ENCODE data around the gene SLC7A5.
"Not testable (repeated sequence)": the region's sequence is repeated elsewhere in the genome, so short reads cannot be mapped to it uniquely, and the experiment has no call there.

SLC7A5 gene

DNA sequence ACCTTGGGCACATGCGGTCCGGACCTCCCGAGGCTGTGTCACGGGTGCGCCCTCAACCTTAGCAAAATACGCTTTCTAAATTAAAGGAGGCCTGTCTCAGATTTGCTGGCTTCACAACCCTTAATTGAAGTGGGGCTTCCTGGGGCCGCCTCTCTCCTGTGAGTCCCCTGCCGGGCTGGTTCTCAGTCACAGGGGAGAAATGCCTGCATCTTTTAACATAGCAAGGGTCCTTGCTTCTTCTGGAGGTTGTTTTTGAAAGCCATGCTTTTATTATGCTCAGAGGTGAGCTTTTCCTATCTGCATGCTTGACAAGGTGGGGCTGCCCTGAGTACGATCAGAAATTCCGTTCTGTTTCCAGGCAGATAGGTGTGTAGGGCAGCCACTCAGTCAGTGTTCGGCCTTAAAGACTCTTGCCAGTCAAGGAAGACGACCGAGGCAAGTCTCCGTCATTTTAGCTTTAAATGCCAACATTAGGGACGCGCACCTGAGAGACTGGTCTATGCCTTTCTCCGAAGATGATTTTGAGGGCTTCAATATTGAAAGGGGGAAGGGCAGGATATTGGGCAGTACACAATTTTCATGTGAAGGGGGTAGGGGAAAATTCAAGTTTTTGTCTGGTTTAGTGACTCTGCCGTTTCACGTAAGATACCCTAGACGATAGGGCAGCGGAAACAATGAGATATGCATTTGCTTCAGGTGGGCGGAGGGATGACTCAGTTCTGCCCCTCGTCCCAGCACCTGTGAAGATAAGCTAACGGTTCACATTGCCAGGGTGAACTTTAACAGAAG is 5.5 kb upstream of the SLC7A5 start:
- H3K4me1 Mint-ChIP-seq = peaks cover 56% of the 10 kb centered on the region

DNA sequence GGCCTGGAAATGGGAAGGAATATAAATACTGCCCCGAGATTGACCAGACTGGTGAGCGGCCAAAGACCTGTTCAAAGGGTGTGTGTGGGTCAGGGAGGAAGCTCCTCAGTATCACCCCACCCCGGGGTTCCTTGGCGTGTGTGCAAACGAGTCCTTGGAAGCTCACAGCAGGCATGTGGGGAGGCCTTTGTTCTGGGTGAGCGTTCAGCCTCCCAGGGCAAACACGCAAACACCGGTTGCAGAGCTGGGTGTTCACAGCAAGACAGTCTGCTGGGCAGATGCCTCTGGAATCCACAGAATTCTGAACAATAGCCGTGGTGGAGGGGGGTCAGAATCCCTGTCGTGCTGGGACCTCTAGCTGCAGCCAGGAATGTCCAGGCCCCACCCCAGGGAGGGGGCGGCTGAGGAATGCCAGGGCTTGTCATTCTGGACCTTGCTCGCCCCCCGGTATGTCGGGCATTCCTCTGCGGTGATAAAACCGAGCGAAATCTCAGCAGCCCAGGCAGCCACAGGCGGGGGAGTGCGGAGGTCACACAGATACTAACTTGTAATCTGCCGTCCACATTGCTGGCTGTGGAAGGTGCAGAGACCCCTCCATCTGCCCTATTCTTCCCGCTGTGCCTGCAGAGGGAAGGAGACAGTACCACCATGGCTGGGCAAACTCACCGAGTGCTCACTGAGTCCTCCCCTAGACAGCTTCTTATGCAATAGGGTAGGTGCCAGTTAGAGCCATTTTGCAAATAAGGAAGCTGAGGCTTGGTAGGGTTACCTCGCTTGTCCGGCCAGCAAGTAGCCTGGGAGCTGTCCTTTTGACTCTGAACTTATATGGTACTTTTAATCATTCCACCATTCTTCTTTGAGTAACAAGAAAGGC is 1.3 kb upstream of the SLC7A5 start:
- H3K9me3 Mint-ChIP-seq, H3K4me3 Mint-ChIP-seq, H3K27me3 Mint-ChIP-seq, ATAC-seq, H3K36me3 Mint-ChIP-seq: not testable (repeated sequence)
- peak overlapping the region; percentile 11 for H3K27ac Mint-ChIP-seq
- H3K4me1 Mint-ChIP-seq = peaks cover 70% of the 10 kb centered on the region

More for the DNA sequence above, 5.5 kb upstream of the SLC7A5 start:
- ATAC-seq = peak; percentile 89
- H3K36me3 Mint-ChIP-seq = no peaks in the 10 kb centered on the region
- peak overlapping the region; percentile 84 for H3K27ac Mint-ChIP-seq
- H3K9me3 Mint-ChIP-seq = no peaks in the 10 kb centered on the region
- H3K27me3 Mint-ChIP-seq = peaks cover 13% of the 10 kb centered on the region
- H3K4me3 Mint-ChIP-seq = peak overlapping the region; percentile 46

DNA sequence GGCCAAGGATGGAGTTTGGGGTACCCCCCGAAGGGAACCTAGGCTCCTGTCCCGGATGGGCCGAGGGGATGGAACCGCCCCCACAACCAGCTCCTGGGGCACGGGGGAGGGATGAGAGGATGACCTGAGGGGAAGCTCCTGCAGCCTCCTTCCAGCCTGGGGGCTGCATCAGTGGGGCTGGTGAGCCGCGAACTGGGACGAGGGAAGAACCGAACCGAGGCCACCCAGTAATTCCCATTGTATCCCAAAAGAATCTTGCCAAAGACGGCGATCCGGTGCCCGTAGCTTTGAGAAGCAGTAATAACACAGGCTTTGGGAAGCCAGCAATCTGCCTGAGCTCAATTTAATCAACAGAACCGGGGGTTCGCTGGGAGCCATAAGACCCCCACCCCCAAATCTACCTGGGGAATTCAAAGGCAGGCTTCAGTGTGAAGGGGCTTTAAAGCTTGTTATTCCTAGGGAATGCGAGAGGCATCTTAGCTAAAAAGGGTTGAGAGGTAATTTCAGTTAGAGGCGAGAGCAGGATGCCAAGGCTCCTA is 641 bp upstream of the SLC7A5 start:
- ATAC-seq, H3K36me3 Mint-ChIP-seq, H3K27ac Mint-ChIP-seq, H3K27me3 Mint-ChIP-seq, H3K9me3 Mint-ChIP-seq: not testable (repeated sequence)
- Mint-ChIP-seq H3K4me3 (peak overlapping the region; percentile 39), H3K4me1 (peaks cover 69% of the 10 kb centered on the region)

DNA sequence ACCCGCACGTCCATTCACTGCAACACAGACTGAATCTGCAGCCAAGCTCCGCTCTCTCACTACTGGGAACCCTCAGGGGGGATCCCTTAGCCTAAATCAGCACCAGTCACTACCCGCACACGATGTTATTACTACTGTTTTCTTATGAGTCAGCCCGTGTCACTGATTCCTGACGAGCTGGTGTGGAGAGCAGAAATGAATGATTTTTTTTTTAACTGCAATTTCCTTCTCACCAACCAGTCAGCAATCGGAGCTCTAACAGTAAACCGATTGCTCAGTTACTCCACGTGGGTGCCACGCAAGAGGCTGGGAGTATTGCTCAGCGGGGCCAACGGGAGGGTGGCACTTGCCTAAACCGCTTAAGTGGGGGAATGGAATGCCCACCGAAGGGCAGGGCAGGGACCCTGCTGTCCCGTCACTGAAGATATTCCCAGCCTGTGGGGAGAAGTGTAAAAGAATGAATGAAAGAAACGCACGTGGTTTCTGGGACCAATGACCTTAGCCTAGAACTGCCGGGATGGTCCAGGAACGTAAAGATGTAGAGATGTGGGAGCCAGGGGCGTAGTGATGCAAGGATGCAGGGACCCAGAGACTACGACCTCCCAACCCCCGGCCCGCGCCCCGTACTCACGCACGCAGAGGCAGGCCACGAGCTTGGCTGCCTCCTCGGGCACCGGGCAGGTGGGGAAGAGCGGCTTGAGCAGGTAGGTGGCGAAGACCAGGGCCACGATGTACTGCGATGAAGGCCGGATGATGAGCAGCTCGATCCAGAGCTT is 865 bp downstream of the SLC7A5 start:
- peaks cover 70% of the 10 kb centered on the region for H3K4me1 Mint-ChIP-seq
- peak overlapping the region; percentile 90 for H3K4me3 Mint-ChIP-seq
- peak; percentile 71 for ATAC-seq
- peak overlapping the region; percentile 90 for H3K27ac Mint-ChIP-seq
- H3K27me3 Mint-ChIP-seq, H3K9me3 Mint-ChIP-seq: not testable (repeated sequence)
- peaks cover 11% of the 10 kb centered on the region for H3K36me3 Mint-ChIP-seq

DNA sequence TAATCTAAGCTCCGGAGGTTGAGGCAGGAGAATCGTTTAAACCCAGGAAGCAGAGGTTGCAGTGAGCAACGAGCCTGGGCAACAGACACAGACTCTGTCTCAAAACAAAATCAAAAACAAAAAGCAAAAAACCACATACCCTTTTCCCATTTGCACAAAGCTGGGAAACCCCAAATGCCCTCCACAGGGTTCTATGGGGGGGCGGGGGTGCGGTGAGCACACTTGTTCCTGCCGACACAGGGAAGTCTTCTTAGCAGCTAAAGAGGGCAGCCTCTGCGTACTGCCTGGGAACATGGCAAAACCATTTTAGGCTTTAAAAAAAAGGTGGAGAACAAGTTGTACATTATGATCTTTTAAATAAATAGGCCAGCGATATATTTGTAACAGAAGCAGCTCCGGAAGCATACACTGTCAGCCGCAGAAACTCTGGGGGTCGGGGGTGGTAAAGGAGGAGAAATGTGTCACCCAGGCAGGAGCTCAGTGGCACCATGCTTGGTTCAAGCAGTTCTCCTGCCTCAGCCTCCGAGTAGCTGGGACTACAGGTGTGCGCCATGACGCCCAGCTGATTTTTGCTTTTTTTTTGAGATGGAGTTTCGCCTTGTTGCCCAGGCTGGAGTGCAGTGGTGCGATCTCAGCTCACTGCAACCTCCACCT is 3.3 kb downstream of the SLC7A5 start:
- H3K27me3 Mint-ChIP-seq, H3K9me3 Mint-ChIP-seq, ATAC-seq: not testable (repeated sequence)
- Mint-ChIP-seq H3K36me3 (peaks cover 11% of the 10 kb centered on the region), H3K4me1 (peaks cover 66% of the 10 kb centered on the region), H3K4me3 (peak overlapping the region; percentile 90), H3K27ac (peak overlapping the region; percentile 60)

DNA sequence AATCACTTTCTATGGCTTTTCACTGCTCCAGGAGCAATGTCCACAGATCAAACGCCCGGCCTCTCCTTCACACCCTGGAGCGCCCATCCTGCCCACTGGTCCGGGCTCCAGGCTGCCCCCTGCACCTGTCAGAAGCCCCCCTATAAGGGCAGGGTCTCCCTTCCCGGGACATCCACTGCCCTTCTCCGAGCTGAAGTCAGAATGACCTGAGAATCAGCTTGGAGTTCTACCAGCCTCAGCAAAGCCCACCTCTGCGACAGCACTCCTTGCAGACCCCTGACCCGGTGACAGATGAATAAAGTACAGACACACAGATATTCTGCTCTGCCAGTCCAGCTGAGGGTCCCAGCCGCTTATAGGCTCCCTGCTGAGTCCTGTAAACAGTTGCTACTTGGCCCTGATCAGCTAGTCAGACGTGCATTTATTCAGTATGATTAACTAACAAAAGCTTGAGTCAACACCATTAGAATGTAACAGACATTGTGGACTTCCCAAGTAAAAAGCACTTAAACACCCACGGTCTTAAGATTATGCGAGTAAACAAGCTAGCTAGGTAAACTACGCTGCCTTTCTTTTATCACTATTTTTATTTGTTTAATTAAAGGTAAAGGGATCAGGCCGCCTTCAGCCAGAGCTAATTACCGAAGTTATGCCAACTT is 4.8 kb downstream of the SLC7A5 start:
- peaks cover 25% of the 10 kb centered on the region for H3K36me3 Mint-ChIP-seq
- no peaks in the 10 kb centered on the region for H3K9me3 Mint-ChIP-seq
- peak overlapping the region; percentile 37 for H3K27ac Mint-ChIP-seq
- H3K4me3 Mint-ChIP-seq = no peak overlapping the region
- no peak for ATAC-seq
- H3K4me1 Mint-ChIP-seq = peaks cover 70% of the 10 kb centered on the region
- no peaks in the 10 kb centered on the region for H3K27me3 Mint-ChIP-seq

DNA sequence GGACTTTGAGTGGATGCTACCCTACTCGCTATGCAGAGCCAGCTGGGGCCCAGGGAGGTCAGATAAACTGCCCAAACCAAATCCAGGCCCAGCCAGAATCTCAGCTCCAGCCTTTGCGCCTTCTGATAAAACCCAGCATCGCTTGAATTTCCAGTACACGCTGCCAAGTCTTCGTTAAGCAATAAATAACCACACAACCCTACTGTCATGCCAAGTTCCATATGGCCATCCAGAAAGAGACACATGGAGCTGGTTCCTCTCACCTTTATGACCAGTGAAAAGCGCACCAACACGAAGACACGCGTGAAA is 6.0 kb downstream of the SLC7A5 start:
- Mint-ChIP-seq H3K27ac (peak overlapping the region; percentile 48), H3K36me3 (peaks cover 26% of the 10 kb centered on the region), H3K4me1 (peaks cover 63% of the 10 kb centered on the region)
- H3K9me3 Mint-ChIP-seq, H3K27me3 Mint-ChIP-seq, H3K4me3 Mint-ChIP-seq, ATAC-seq: not testable (repeated sequence)

DNA sequence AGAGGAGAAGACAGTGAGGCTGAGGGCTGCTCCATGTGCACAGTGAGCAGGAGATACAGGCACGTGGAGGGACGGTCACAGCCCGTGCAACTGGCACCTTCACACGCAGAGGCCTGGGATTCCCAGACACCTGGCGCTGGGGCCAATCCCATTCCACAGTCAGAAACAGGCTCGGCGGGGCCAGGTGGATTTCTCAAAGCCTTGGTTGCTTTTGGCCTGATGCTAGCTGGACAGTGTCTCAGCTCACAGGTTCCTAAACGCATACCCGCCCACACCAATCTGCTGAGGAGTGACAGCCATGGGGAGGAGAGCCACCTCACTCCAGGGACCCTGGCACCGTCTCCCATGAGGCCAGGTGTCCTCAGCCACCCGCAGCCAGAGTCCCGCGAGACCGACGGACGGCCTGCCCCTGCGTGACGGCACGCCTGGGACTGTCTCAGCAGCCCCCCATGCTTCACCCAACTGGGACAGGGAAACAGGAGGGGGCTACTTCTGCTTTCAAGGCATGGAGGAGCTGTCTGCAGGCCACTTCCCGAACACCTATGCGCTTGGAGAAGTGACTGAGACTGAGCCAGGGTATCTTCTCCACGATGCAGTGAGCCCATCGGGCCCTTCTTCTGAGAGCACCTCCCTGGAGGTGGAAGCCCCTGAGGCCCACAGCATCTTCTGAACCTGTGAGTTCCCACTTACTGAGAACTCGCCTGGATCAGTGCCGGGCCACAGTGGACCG is 6.5 kb downstream of the SLC7A5 start:
- ATAC-seq = peak; percentile 56
- not testable (repeated sequence) for H3K27me3 Mint-ChIP-seq, H3K9me3 Mint-ChIP-seq, H3K4me3 Mint-ChIP-seq
- Mint-ChIP-seq H3K4me1 (peaks cover 59% of the 10 kb centered on the region), H3K36me3 (peaks cover 26% of the 10 kb centered on the region), H3K27ac (peak overlapping the region; percentile 48)

DNA sequence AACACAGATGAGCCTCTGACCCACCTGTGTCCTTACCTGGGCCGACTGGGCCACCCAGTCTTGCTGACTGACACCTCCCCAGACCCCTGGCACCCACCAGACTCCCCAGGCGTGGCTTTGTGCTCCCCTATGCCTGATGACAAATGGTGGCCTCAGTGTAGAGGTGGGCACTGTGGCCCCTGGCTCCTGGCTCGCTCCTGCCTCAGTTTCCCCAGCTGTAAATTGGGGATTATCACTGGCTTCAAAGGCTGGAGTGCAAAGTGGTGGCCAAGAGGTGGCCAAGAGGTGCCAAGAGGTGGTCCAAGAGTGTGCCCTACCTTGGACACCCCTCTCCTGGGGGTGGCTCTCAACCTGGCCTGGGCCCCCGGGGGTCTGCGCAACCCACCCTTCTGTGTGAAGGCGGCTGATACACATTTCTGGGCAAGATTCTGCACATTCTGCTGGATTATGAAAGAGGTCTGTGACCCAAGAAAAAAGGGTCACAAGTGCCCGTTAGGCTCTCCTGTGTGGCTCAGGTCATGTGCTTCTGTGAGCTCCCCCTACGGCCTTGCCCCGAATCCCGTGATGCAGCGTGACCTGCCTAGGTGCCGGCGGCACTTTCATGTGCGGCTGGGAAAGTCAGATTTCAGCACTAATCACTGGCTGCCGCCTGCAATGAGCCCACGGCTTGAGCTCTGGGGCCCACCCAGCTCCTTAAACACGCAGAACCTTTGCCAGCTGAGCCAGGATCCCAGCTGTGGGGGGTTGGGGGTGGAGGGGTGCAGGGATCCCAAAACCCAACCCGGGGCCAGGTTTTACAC is 7.8 kb downstream of the SLC7A5 start:
- H3K9me3 Mint-ChIP-seq, H3K4me3 Mint-ChIP-seq, ATAC-seq, H3K27me3 Mint-ChIP-seq: not testable (repeated sequence)
- Mint-ChIP-seq H3K4me1 (peaks cover 59% of the 10 kb centered on the region), H3K36me3 (peaks cover 37% of the 10 kb centered on the region), H3K27ac (peak overlapping the region; percentile 67)

DNA sequence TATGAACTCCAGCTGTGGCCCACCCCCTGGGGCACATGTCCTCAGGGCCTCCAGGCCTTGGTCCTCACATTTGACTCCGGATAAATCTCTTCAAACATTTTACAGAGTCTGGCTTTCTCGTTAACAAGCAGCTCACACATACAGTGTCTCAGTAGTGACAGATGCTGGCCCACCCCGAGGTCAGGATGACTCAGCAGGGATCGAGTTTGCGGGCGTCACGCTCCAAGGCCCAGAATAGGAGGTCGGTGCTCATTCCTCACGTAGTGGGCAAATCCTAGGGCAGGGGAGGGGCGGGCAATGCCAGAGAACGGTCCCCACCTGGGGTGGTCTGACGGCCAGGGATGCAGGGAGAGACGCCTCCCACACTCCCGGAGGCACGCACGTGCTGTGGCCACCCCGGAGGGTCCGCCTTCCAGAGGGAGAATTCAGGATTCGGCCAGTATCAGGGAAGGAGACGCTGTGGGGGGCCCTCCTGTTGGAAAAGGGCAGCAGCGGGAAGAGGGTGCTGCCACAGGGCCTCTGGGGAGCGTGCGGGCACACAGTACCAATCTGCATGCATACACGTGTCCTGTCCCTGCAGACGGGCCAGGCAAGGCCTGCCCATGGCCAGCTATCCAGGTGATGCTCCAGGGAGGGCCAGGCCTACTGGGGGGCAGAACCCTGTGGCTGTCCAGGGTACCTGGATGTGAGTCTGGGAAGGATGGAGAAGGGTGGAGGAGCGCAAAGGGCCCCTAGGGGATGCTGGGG is 8.6 kb downstream of the SLC7A5 start:
- Mint-ChIP-seq H3K9me3 (no peaks in the 10 kb centered on the region), H3K36me3 (peaks cover 39% of the 10 kb centered on the region), H3K4me3 (peak overlapping the region; percentile 9), H3K4me1 (peaks cover 59% of the 10 kb centered on the region), H3K27me3 (no peaks in the 10 kb centered on the region), H3K27ac (peak overlapping the region; percentile 67)
- peak; percentile 29 for ATAC-seq

DNA sequence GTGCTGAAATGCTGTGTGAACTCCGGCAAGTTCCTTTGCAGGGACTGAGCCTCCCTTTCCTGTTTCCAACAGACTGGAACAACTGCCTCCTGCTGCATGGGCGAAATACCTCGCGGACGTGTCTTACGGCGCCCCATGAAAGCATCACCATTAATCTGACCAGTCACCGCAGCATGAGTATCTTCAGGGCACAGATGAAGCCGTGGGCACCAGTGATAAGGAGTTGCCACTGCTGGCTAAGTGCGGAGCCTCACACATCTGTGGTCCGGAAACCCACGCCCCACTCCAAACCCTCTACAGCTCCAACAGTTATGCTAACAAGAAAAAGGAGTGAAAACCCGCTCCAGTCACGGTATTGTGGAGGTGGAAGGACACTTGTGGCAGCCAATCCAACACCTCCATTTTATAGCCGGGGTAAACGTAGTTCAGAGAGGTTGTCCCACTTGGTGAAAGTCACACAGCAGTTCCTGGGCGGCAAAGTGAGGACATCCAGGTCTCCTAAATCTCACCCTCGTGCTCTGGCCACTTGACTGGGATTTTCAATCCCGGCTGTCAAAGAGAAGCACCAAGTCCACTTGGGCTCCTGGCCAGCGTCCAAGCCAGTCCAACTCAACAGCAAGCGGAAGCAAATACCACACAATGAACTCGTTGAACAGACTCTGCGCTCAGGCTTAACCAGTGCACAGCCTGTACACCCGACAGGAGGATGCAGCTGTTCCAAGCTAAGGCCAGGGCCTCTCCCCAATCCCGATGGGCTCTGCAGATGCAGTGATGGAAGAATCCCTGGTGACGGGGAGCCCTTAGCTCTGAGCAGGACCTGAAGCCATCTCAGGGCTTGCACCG is 10.9 kb downstream of the SLC7A5 start:
- peaks cover 33% of the 10 kb centered on the region for H3K36me3 Mint-ChIP-seq
- ATAC-seq, H3K4me3 Mint-ChIP-seq: not testable (repeated sequence)

DNA sequence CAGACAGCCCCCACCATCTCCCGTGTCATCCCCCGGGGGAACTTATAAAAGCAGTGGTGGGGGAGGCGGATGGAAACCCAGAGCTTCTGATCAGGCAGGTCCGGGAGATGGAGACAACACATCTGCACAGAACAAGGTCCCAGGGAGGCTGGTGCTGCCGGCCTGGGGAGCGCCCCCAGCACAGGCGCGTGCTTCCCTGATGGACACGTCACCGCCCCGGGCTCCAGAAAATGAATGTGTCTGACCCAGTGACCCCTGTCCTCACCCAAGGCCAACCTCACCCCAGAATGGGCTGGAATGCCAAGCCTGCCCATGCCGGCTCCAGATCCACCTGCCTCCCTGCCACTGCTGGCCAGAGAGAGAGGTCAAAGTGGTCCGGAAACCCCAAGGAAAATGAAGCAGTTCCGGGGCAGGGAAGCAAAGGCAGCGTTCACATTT is 12.5 kb downstream of the SLC7A5 start:
- Mint-ChIP-seq H3K4me3 (peak overlapping the region; percentile 84), H3K36me3 (peaks cover 39% of the 10 kb centered on the region), H3K9me3 (no peaks in the 10 kb centered on the region), H3K27me3 (no peaks in the 10 kb centered on the region), H3K4me1 (peaks cover 62% of the 10 kb centered on the region), H3K27ac (peak overlapping the region; percentile 92)
- no peak for ATAC-seq

More for the DNA sequence above, 10.9 kb downstream of the SLC7A5 start:
- Mint-ChIP-seq H3K27ac (peak overlapping the region; percentile 92), H3K4me1 (peaks cover 60% of the 10 kb centered on the region)
- H3K9me3 Mint-ChIP-seq, H3K27me3 Mint-ChIP-seq: not testable (repeated sequence)

Data from stimulated activated memory B cell treated with anti-CD40 and anti-IgM and Interleukin-4, amounts not matched to agents 10 μg/mL and 1 μg/mL and 100 μg/mL, for 72 hours (primary cell).